Kidney epithelial cell (primary cell): ENCODE data around the gene PAIP2. TPM values are rescaled to one million over a fixed set of nuclear protein-coding genes. Genes with fewer than 3 reads are reported as not detected.

Source experiments
- DNase-seq: peaks from one replicate; pipeline ENCODE4 v3.0.0-alpha.2; 2010; ENCODE audit warnings: low read depth
- H3K27me3 ChIP-seq: 2 replicates; pipeline ENCODE4 v1.6.0; 2011; ENCODE audit warnings: low read length; ENCODE audit not compliant: control insufficient read depth, insufficient read depth
- H3K36me3 ChIP-seq: 2 replicates; pipeline ENCODE4 v1.5.1; 2011; ENCODE audit warnings: low read length; ENCODE audit not compliant: control insufficient read depth, insufficient read depth
- H3K4me3 ChIP-seq: 2 replicates; pipeline ENCODE4 v1.5.1; 2011; ENCODE audit warnings: low read depth, mild to moderate bottlenecking, control low read depth, low read length
- total RNA-seq: library from RNA; depleted of rRNA; stranded (reverse); fragments of >200 nt; gene quantifications from 2 replicates; pipeline ENCODE4 v1.2.3, GENCODE V29; 2015
- TF ChIP-seq, protein P1 (sequence below): IDR thresholded peaks from 2 replicates; pipeline ENCODE4 v1.5.1; 2011; ENCODE audit warnings: mild to moderate bottlenecking, moderate library complexity, low read length, control low read depth, inconsistent platforms; ENCODE audit not compliant: insufficient read depth, poor library complexity, severe bottlenecking

Gene PAIP2
- total RNA-seq, 1 donor from 2014 or later, result 72.9 TPM

- H3K36me3 ChIP-seq, result no peaks in the 10 kb centered on the region
Measured at GRCh38 chr5:139358064-139358463, 16.4 kb downstream of the PAIP2 start.

GRCh38 chr5:139360384-139360783, 18.7 kb downstream of the PAIP2 start:
- TF ChIP-seq, protein P1, sequence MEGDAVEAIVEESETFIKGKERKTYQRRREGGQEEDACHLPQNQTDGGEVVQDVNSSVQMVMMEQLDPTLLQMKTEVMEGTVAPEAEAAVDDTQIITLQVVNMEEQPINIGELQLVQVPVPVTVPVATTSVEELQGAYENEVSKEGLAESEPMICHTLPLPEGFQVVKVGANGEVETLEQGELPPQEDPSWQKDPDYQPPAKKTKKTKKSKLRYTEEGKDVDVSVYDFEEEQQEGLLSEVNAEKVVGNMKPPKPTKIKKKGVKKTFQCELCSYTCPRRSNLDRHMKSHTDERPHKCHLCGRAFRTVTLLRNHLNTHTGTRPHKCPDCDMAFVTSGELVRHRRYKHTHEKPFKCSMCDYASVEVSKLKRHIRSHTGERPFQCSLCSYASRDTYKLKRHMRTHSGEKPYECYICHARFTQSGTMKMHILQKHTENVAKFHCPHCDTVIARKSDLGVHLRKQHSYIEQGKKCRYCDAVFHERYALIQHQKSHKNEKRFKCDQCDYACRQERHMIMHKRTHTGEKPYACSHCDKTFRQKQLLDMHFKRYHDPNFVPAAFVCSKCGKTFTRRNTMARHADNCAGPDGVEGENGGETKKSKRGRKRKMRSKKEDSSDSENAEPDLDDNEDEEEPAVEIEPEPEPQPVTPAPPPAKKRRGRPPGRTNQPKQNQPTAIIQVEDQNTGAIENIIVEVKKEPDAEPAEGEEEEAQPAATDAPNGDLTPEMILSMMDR, result no peak
- H3K27me3 ChIP-seq, result no peaks in the 10 kb centered on the region
- H3K36me3 ChIP-seq, result no peaks in the 10 kb centered on the region

More at GRCh38 chr5:139358064-139358463, 16.4 kb downstream of the PAIP2 start:
- Histone ChIP-seq H3K4me3 (no peak overlapping the region), H3K27me3 (no peaks in the 10 kb centered on the region)
- no peak for DNase-seq
- TF ChIP-seq, protein P1, result no peak

DNA sequence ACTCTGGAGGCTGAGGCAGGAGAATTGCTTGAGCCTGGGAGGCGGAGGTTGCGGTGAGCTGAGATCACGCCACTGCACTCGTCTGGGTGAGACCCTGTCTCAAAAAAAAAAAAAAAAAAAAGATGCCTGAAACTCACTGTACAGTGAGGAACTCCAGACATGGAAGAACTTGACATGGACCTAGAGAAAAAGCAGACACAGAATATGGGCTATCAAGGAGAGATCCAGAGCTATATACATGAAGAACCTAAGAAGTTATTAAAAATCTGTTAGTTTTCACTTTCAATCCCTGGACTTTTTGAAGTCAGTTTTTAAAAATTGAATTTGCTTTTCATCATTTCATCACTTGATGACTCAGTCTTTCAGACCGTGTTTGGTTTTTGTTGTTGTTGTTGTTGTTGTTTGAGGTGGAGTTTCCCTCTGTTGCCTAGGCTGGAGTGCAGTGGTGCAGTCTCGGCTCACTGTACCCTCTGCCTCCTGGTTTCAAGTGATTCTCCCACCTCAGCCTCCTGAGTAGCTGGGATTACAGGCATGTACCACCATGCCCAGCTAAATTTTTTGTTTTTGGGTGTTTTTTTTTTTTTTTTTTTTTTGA, 20.3 kb downstream of the PAIP2 start:
- no peak overlapping the region for H3K4me3 ChIP-seq
- no peaks in the 10 kb centered on the region for H3K36me3 ChIP-seq
- no peaks in the 10 kb centered on the region for H3K27me3 ChIP-seq
- TF ChIP-seq, protein P1, result no peak
- no peak for DNase-seq

More at GRCh38 chr5:139360384-139360783, 18.7 kb downstream of the PAIP2 start:
- DNase-seq, result no peak
- no peak overlapping the region for H3K4me3 ChIP-seq

- TF ChIP-seq, protein P1, result no peak
- H3K27me3 ChIP-seq, result no peaks in the 10 kb centered on the region
- H3K36me3 ChIP-seq, result no peaks in the 10 kb centered on the region
- no peak for DNase-seq
- no peak overlapping the region for H3K4me3 ChIP-seq
Measured at GRCh38 chr5:139363937-139364336, 22.3 kb downstream of the PAIP2 start.

DNA sequence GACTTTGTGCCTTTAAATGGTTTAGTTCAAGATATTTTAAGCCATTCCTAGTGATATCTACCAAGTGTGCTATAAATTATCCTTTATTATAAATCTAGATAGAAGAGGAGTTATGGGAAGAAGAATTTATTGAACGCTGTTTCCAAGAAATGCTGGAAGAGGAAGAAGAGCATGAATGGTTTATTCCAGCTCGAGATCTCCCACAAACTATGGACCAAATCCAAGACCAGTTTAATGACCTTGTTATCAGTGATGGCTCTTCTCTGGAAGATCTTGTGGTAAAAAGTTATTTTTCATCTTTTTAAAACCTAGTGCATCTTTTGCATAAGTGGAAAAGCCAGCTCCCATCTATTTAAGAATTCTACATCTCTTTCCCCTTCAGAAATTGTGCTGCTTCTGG, 22.8 kb downstream of the PAIP2 start:
- Histone ChIP-seq H3K27me3 (no peaks in the 10 kb centered on the region), H3K4me3 (no peak overlapping the region), H3K36me3 (no peaks in the 10 kb centered on the region)
- TF ChIP-seq, protein P1, result no peak
- DNase-seq, result no peak

- Histone ChIP-seq H3K4me3 (no peak overlapping the region), H3K36me3 (peaks cover 2% of the 10 kb centered on the region), H3K27me3 (no peaks in the 10 kb centered on the region)
- TF ChIP-seq, protein P1, result no peak
- DNase-seq, result no peak
Measured at GRCh38 chr5:139368613-139369012, 27.0 kb downstream of the PAIP2 start.
